NCI-H82 (cell line): ENCODE results near the gene HCAR3.
"Not testable (repeated sequence)": the region's sequence is repeated elsewhere in the genome, so short reads cannot be mapped to it uniquely, and the experiment has no call there.

Experiments
- DNase-seq: peaks from one replicate; lab custom pipeline; 2025; lab: John Stamatoyannopoulos, UW

Gene HCAR3

DNA sequence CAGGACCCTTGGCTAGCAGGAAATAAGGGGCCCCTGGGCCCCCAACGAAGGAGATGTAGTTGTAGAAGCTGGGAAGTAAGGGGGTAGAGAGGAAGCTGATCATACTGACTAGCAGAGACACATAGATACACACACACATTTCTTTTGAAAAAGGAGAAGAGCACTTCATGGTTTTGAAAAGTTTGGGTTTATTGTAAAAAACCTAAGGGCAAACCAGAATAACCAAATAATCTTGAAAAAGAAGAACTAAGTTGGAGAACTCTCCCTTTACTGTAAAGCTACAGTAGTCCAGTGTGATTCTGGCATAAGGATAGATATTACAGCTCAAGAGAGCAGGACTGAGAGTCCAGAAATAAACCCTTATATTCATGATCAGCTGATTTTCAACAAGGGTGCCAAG lies 5.8 kb upstream of the HCAR3 start:
- no peak for DNase-seq

DNA sequence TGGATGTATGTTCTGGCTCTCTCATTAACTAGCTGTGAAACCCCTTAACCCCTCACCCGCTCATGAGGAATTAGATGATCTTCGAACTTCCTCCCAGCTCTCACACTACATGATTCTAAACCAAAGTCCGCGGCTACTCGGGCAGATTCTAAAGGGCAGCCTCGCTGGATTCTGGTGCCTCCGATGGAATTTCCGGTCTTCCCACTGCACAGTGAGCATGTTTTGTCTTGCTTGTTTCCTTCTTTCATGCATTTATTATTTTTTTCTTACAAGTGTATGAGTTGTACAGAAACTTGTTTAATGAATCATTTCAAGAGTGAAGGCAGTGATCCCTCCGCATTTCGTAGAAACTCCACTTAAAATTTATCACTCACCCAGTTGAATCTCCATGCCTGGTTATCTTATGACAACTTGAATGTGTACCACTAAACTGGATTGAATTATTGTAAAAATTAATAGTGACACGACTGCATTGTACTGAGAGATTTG lies 4.5 kb upstream of the HCAR3 start:
- no peak for DNase-seq

DNA sequence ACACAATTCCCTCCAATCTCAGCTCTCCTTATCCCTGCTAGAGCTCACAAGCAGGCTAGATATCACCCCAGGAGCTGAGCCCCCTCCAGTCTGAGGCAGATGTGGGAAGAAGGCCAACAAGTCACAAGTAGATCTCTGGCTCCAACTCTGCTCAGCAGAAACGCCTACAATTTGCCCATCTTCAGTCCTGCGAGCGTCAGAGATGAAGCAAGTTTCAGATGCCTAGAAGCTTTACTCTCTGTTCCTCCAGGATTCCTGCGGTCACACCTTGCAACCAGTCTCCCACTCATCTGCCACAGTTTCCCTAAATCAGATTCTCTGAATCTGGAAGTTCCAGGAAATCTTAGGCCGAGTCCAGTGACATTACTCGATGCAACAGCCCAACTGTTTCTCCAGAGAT lies 1.4 kb downstream of the HCAR3 start:
- DNase-seq: not testable (repeated sequence)

DNA sequence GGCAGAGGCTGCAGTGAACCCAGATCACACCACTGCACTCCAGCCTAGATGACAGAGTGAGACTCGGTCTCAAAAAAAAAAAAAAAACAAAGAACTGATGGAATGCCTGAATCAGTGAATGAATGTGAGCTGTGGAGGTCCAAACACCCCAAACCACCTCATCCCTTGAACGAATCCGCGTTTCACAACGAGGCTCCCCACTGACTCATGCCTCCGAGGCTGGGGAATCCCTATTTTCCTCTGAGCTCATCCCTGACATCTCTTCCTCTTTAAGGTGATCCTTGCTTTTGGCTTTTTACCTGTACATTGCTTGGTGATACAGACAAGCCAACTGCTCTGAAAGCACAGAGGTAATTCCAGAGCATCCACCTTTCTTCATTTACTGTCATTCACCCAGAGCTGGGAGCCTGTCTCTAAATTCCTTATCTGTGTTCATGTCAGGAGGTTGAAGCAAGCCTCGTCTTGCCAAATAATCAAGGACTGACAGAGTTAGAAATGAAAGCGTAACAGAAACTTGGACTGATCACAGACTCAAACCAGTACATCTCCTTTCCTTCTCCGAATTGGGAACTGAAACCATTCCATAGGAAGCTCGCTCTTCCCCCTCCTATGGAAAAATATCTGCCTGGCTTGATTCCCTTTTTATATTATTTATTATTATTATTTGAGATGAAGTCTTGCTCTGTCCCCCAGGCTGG lies 3.0 kb downstream of the HCAR3 start:
- not testable (repeated sequence) for DNase-seq

DNA sequence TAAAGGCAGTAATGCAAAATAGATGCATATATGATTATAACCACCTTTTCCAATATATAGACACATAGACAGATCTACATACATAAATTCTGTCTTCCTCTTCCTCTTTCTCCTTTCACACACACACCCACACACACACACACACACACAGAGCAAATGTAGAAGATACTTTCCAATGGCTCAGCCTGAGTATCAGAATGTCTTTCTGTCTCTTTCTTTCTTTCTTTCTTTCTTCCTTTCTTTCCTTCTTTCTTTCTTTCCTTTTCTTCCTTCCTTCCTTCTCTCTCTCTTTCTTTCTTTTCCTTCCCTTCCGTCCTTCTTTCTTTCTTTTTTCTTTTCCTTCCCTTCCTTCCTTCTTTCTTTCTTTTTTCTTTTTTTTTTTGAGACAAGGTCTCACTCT lies 5.3 kb downstream of the HCAR3 start:
- not testable (repeated sequence) for DNase-seq

DNA sequence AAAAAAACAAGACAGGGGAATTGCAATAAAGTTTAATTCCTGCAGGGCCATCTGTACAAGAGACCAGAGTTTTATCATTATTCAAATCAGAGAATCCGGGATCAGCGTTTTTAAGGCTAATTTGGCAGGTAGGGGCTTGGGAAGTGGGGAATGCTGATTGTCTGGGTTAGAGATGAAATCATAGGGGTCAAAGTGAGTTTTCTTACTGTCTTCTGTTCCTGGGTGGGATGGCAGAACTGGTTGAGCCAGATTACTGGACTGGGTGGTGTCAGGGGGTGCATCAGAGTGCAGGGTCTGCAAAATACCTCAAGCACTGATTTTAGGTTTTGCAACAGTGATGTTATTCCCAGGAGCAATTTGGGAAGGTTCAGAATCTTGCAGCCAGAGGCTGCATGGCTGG lies 6.3 kb downstream of the HCAR3 start:
- DNase-seq: not testable (repeated sequence)

DNA sequence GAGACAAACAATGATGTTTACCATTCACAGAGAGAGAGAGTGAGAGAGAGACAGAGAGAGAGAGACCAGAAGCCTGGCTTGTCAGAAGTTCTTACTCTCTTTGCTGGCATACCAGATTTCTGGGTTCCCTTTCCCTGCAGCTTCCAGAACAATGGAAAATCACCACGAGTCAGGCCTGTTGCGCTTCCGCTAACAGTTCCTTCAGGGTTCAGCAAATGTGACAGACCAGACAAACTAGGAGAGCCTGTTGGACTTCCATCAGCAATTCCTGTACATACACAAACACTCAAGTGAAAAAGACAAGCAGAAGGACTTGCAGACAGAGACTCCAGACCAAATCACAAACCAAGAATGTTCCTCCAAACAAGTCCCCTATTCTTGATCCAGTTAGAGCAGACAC lies 7.3 kb downstream of the HCAR3 start:
- DNase-seq: not testable (repeated sequence)

DNA sequence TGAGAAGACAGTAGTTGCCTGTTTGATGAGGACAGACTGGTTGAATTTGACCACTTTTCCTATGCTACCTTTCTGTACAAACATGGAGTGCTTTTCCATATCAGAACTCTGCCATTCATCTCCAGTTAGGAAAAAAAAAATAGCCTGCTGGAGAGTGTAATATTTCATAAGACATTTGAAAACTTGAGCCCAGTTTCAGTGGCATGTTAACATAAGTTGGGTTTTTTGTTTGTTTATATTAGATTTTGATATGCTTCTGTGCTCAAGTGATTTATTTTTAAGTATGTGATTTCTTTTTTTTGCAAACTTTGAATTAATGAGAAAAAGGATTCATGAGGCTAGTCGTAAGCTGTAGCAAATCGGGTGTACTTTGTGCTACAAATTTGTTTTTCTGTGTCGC lies 12.8 kb downstream of the HCAR3 start:
- DNase-seq: not testable (repeated sequence)

DNA sequence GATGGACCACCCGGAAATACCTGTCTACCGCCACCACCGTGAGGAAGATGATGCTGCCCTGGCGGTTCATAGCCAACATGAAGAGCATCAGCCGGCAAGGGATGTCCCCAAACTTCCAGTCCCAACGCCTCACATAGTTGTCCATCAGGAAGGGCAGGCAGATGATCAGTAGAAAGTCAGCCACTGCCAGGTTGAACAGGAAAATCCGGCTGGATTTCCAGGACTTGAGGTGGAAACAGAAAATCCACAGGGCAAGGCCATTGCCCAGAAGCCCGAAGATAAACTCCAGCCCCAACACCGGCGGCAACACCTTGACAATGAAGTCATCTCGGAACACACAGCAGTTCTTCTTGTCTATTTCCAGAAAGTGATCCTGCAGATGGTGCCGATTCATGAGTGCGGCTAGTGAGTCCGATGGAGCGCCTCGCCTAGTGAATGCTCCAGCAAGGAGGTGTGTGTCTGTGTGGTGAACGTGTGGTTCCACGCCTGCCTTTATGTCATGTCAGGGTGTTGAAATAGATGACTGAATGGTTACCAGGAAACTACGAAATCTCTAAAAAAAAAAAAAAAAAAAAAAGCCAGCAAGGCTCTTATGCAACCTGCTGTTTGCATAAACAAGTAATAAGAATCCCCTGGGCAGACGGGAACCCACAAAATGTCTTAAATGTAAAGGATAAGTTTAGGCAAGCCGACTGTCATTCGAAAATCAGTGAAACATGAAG lies 13.6 kb downstream of the HCAR3 start, which contains the start of gene HCAR2:
TSS of gene HCAR2 (minus strand) at position 468 of the 722 bp plus-strand sequence. CDS start at position 394, 74 bp downstream.
- DNase-seq: not testable (repeated sequence)

DNA sequence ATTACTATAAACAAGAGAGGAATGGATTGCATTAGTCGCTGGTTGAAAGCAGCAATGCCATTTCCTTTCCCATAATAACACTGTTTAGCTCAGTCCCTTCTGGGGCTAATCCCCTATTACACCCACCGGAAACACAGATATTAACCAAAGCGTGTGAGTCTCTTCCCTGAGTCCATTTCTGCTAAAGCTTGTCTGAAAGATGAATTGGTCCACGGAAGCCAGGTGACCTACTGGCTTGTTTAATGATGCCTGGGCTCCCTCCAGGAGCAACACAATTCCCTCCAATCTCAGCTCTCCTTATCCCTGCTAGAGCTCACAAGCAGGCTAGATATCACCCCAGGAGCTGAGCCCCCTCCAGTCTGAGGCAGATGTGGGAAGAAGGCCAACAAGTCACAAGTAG lies 15.1 kb downstream of the HCAR3 start:
- DNase-seq: peak; percentile 9

DNA sequence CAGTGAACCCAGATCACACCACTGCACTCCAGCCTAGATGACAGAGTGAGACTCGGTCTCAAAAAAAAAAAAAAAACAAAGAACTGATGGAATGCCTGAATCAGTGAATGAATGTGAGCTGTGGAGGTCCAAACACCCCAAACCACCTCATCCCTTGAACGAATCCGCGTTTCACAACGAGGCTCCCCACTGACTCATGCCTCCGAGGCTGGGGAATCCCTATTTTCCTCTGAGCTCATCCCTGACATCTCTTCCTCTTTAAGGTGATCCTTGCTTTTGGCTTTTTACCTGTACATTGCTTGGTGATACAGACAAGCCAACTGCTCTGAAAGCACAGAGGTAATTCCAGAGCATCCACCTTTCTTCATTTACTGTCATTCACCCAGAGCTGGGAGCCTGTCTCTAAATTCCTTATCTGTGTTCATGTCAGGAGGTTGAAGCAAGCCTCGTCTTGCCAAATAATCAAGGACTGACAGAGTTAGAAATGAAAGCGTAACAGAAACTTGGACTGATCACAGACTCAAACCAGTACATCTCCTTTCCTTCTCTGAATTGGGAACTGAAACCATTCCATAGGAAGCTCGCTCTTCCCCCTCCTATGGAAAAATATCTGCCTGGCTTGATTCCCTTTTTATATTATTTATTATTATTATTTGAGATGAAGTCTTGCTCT lies 16.4 kb downstream of the HCAR3 start:
- DNase-seq: not testable (repeated sequence)

DNA sequence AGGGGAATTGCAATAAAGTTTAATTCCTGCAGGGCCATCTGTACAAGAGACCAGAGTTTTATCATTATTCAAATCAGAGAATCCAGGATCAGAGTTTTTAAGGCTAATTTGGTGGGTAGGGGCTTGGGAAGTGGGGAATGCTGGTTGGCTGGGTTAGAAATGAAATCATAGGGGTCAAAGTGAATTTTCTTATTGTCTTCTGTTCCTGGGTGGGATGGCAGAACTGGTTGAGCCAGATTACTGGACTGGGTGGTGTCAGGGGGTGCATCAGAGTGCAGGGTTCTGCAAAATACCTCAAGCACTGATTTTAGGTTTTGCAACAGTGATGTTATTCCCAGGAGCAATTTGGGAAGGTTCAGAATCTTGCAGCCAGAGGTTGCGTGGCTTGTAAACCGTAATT lies 19.7 kb downstream of the HCAR3 start:
- DNase-seq: not testable (repeated sequence)

DNA sequence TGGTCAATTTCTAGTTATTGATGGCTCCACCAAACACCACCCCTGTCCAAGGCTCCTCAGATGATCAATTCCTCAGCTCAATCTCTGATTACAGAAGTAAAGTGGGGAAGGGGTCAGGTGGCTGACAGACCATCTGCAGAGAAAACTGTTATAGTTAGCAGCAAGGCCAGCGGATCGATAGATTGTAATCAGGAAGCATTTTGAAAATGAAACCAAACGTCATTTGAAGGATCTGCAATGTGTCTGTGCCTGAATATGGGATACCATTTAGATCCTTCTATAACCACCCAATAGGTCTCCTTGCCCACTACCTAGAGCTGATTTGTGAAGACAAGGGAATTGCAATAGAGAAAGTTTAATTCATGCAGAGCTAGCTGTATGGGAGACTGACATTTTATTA lies 25.0 kb downstream of the HCAR3 start:
- no peak for DNase-seq

DNA sequence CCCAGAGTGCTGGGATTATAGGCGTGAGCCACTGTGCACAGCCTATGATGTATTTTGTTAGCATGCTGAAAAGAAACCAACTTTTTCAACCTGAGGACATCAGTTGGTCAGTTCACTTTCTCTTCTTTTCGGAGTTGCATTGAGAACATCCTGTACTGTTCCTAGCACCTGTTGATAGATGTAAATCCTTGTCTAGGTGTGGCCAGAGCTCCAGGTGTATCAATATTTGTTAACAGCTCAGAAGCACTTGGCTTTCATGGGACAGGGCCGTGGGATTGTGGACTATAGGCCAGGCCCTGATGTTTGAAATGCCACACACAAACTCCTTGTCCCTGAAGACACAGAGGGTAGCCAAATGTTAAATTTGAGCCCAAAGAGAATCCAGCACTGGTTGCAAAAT lies 28.3 kb downstream of the HCAR3 start:
- DNase-seq: no peak

DNA sequence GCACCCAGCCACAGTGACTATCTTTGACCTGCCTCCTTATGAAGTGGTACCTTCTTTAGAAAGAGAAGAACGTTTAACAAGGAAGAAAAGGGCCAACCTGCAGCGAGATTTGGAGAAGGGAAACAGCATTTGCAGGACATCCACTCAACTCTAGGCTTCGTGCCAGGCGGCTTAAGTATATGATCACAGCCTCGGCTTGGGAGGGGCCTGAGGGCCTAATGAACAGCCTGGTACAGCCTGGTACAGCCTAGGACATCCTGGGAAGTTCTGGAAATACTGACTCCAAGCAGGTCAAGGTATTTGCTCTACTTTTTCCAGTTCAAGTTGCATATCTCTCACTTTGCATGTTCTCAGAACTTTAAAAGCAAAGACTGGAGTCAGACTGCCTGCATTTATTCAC lies 29.5 kb downstream of the HCAR3 start:
- DNase-seq: peak; percentile 11

DNA sequence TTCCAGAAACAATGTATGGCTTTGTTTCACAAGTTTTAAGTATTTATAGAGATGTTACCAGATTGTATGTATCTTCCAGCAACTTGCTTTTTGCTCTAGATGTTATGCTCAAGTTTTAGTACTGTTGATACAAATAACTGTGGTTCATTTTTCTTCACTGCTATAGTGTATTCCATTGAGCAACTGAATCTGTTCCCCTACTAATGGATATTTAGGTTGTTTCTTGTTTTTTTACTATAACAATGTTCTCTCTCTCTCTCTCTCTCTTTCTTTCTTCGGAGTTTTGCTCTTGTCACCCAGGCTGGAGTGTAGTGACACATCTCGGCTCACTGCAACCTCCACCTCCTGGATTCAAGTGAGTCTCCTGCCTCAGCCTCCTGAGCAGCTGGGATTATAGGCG lies 30.1 kb downstream of the HCAR3 start:
- no peak for DNase-seq

DNA sequence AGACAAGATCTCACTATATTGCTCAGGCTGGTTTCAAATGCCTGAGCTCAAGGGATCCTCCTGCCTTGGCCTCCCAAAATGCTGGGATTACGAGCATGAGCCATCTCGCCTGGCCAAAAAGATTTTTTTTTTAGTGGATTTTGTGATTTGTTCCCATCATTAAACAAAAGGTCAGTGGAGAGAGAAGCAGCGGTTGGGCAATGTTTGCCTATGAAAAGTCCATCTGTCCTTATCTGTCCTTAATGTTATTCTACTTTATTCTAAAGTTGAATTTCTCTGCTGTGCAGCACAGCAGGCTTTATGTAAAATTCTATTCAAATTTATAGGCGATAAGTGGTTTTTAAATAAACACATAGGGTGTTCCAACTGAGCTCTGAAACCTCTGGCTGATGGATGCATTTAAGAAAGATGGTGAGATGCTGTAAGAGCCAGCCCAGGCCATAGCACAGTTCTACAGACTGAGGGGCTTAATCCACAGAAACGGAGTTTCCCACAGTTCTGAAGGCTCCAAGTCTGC lies 32.3 kb downstream of the HCAR3 start:
- DNase-seq: no peak

DNA sequence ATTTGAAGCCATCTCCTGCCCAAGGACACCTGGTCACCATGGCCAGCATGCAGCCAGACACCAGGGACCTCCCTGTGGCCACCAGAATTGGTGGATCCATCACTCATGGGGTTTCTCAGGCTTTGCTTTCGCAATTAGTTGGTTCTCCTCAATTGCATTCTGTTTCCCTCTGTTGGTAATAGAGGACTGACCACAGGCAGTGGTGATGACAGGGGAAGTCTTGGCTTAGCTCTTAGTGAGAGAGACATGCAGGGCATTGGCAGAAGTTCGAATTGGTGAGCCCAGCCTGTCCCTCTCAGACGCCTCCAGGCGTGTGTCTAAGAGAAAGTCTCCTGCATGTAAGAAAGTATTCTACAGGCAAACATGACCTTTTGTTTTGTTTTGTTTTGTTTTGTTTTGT lies 34.8 kb downstream of the HCAR3 start:
- no peak for DNase-seq

DNA sequence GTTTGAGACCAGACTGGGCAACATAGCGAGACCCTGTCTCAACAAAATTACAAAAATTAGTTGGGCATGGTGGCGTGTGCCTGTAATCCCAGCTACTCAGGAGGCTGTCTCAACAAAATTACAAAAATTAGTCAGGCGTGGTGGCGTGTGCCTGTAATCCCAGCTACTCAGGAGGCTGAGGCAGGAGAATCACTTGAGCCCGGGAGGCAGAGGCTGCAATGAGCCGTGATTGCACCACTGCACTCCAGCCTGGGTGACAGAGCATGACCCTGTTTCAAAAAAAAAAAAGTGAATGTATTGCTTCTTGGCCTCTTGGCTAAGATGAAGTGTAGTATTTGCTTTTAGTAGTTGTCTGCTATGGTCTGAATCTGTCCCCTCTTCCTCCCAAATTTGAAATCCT lies 35.6 kb downstream of the HCAR3 start:
- not testable (repeated sequence) for DNase-seq

DNA sequence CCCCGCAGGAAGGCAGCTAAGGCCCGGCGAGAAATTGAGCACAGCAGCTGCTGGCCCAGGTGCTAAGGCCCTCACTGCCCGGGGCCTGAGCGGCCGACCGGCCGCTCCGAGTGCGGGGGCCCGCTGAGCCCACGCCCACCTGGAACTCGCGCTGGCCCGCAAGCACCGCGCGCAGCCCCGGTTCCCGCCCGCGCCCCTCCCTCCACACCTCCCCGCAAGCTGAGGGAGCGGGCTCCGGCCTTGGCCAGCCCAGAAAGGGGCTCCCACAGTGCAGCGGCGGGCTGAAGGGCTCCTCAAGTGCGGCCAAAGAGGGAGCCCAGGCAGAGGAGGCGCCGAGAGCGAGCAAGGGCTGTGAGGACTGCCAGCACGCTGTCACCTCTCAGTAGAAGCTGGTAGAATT lies 39.8 kb downstream of the HCAR3 start:
- not testable (repeated sequence) for DNase-seq

DNA sequence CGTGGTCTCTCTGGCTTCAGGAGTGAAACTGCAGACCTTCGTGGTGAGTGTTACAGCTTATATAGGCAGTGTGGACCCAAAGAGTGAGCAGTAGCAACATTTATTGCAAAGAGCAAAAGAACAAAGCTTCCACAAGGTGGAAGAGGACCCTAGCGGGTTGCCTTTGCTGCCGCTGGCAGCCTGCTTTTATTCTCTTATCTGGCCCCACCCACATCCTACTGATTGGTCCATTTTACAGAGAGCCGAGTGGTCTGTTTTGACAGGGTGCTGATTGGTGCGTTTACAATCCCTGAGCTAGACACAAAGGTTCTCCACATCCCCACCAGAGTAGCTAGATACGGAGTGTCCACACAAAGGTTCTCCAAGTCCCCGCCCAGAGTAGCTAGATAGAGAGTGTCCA lies 40.6 kb downstream of the HCAR3 start:
- DNase-seq: not testable (repeated sequence)

DNA sequence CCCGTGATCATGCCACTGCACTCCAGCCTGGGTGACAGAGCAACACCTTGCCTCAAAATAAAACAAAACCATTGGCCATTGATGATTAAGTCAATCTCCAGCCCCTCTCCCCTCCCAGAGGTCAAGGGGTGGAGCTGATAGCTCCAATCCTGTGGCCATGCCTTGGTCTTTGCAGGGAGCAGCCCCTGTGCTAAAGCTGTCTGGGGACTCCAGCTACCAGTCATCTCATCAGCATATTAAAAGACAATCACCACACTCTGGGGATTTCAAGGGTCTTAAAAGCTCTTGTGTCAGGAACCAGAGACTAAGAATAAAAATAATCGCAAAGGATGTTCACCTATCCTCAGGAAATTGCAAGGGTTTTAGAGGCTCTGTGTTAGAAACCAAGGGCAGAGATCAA lies 44.1 kb downstream of the HCAR3 start:
- DNase-seq: no peak
